Large intestine (tissue), 3 donors: ENCODE data around the gene WDFY4. TPM values are rescaled to one million over a fixed set of nuclear protein-coding genes. Genes with fewer than 3 reads are reported as not detected.

Experiments
- DNase-seq, 2 donors: peaks; one replicate each; pipeline versions ENCODE4 v3.0.0 to v3.0.0-alpha.2; 2013
- H3K27ac ChIP-seq: one replicate; pipeline ENCODE4 v1.5.1; 2013; ENCODE audit warnings: low read length
- H3K27me3 ChIP-seq: 2 replicates; pipeline ENCODE4 v1.6.1; 2013; ENCODE audit warnings: low read length; ENCODE audit not compliant: control insufficient read depth, insufficient read depth
- H3K36me3 ChIP-seq: 2 replicates; pipeline ENCODE4 v1.6.1; 2013; ENCODE audit warnings: low read length; ENCODE audit not compliant: control insufficient read depth, insufficient read depth
- H3K4me1 ChIP-seq: one replicate; pipeline ENCODE4 v1.6.1; 2013; ENCODE audit warnings: low read length; ENCODE audit not compliant: control insufficient read depth, insufficient read depth
- H3K4me3 ChIP-seq: one replicate; pipeline ENCODE4 v1.5.1; 2013; ENCODE audit warnings: low read length
- H3K9me3 ChIP-seq: one replicate; pipeline ENCODE4 v1.6.1; 2013; ENCODE audit warnings: mild to moderate bottlenecking, low read depth, low read length, moderate library complexity; ENCODE audit not compliant: control insufficient read depth
- WGBS: methylation state at CpG from one replicate; pipeline ENCODE4 v1.1.5; 2013; ENCODE audit warnings: low lambda C conversion rate; ENCODE audit not compliant: insufficient coverage; 5-methylcytosine and 5-hydroxymethylcytosine counted together
- polyA plus RNA-seq: library from polyadenylated mRNA; unstranded; fragments of 120-200 nt; gene quantifications from one replicate; pipeline ENCODE4 v1.2.1, GENCODE V29; 2013

WDFY4 gene
- polyA plus RNA-seq, 1 donor, result 3.5 TPM

DNA sequence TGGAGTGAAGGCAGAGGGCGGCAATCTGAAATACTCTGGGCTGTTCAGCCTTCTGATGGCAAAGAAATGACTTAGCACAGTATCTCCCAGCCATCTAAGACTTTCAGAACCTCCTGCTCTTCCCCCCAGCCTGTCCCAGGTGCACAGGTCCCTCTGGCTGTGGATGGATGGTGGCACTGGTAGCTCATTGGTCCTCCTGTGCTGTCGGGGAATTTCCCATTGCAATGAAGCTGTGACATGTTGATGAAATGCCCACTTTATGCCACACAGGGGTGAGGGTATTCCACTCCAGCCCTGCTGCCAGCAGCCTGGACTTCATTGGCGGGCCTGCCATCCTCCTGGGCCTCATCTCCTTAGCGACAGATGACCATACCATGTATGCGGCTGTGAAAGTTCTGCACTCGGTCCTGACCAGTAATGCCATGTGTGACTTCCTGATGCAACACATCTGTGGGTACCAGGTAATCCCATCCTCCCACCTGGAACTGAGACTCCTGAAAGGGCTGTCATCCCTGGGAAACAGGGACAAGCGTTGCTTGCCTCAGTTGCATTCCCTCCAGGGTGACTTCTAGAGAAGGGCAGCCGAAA, 105.9 kb downstream of the WDFY4 start:
- no peaks in the 10 kb centered on the region for H3K9me3 ChIP-seq
- peaks cover 7% of the 10 kb centered on the region for H3K27me3 ChIP-seq
- no peak overlapping the region for H3K27ac ChIP-seq
- H3K36me3 ChIP-seq, result no peaks in the 10 kb centered on the region
- H3K4me1 ChIP-seq, result no peaks in the 10 kb centered on the region
- no peak for DNase-seq
- WGBS, result no CpG with 5 or more reads among the region's 8 CpGs
- H3K4me3 ChIP-seq, result no peak overlapping the region

GRCh38 chr10:48791267-48791928, 106.7 kb downstream of the WDFY4 start:
- peaks cover 7% of the 10 kb centered on the region for H3K27me3 ChIP-seq
- DNase-seq, result no peak
- no peaks in the 10 kb centered on the region for H3K9me3 ChIP-seq
- no peaks in the 10 kb centered on the region for H3K4me1 ChIP-seq
- H3K27ac ChIP-seq, result no peak overlapping the region
- no peak overlapping the region for H3K4me3 ChIP-seq
- no peaks in the 10 kb centered on the region for H3K36me3 ChIP-seq
- no CpG with 5 or more reads among the region's 6 CpGs for WGBS

GRCh38 chr10:48792121-48792520, 107.4 kb downstream of the WDFY4 start:
- Histone ChIP-seq H3K9me3 (no peaks in the 10 kb centered on the region), H3K4me3 (no peak overlapping the region), H3K27me3 (peaks cover 7% of the 10 kb centered on the region), H3K27ac (no peak overlapping the region), H3K4me1 (no peaks in the 10 kb centered on the region), H3K36me3 (no peaks in the 10 kb centered on the region)
- DNase-seq, result no peak
- WGBS, result 73% methylated on average over 3 of the region's 3 CpGs

DNA sequence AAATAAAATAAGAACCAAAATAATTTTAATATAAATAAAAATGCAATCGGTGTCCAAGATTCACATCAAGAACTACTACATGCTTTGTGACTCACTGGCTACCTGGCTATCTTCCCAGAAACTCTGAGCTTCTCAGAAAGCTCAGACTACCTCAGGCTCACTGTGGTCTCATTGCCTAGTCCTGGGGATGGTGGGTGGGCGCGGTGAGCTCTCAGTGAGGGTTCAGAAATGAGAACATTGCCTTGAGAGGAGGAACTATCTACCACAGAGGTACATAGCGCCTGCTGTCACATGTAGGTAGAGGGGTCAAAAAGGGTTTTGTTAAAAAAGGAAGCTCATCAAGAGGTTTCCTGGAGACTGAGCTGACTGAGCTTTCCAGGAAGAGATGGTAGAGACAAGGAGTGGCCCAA, 108.0 kb downstream of the WDFY4 start:
- H3K27ac ChIP-seq, result no peak overlapping the region
- WGBS, result 100% methylated on average over 1 of the region's 4 CpGs
- H3K4me1 ChIP-seq, result no peaks in the 10 kb centered on the region
- no peak overlapping the region for H3K4me3 ChIP-seq
- no peaks in the 10 kb centered on the region for H3K9me3 ChIP-seq
- H3K27me3 ChIP-seq, result peaks cover 7% of the 10 kb centered on the region
- DNase-seq, result no peak
- no peaks in the 10 kb centered on the region for H3K36me3 ChIP-seq

DNA sequence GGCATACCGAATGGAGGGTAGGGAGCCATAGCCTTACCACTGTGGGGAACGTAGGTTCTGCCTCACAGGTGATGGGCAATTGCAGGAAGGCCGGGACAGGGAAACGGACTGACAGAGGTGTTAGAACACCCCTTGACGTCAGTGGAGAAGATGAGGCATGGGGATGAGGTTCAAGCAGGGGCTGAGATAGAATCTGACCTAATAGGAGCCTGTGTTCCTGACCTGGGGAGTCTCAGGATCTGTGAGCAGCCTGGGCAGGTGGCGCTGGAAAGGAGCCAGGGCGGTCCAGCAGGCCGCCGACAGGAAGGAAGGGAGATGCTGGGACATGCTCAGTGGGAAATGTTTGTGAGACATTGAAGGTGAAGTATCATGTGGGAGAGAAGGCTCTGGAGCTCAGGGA, 109.4 kb downstream of the WDFY4 start:
- no peak overlapping the region for H3K4me3 ChIP-seq
- H3K4me1 ChIP-seq, result no peaks in the 10 kb centered on the region
- H3K27ac ChIP-seq, result no peak overlapping the region
- no peaks in the 10 kb centered on the region for H3K9me3 ChIP-seq
- DNase-seq, result no peak
- no CpG with 5 or more reads among the region's 9 CpGs for WGBS
- H3K27me3 ChIP-seq, result peaks cover 7% of the 10 kb centered on the region
- no peaks in the 10 kb centered on the region for H3K36me3 ChIP-seq

DNA sequence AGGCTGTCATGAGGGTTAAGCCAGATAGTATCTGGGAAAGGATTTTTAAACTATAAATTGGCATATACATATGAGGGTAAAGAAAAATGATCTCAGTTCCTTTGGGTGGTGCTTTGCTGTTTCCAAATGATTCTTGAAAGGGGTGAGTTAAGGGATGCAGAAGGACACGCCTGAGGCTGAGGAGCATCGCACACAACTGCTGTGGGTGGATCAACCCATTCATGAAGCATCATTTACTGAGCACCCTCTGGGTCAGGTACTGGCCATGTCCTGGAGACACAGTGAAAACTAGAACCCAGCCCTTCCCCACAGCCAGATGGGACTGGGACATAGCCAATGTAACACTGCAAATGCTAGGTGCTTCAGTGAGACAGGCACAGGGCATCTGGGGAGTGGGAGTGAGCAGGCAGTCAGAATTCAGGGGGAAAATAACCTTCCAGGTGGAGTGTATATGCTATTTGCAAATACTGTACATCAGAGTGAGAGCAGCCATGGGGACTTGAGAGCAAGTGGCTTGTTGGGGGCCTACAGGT, 112.1 kb downstream of the WDFY4 start:
- no peak overlapping the region for H3K4me3 ChIP-seq
- no CpG with 5 or more reads among the region's 2 CpGs for WGBS
- DNase-seq, result no peak
- H3K36me3 ChIP-seq, result no peaks in the 10 kb centered on the region
- no peaks in the 10 kb centered on the region for H3K9me3 ChIP-seq
- H3K4me1 ChIP-seq, result no peaks in the 10 kb centered on the region
- no peak overlapping the region for H3K27ac ChIP-seq
- H3K27me3 ChIP-seq, result peaks cover 7% of the 10 kb centered on the region

GRCh38 chr10:48797830-48798229, 113.2 kb downstream of the WDFY4 start:
- Histone ChIP-seq H3K36me3 (no peaks in the 10 kb centered on the region), H3K9me3 (no peaks in the 10 kb centered on the region), H3K27me3 (peaks cover 5% of the 10 kb centered on the region), H3K27ac (no peak overlapping the region), H3K4me1 (no peaks in the 10 kb centered on the region), H3K4me3 (no peak overlapping the region)
- WGBS, result 93% methylated on average over 3 of the region's 4 CpGs
- DNase-seq, result no peak

GRCh38 chr10:48798481-48799254, 114.0 kb downstream of the WDFY4 start:
- WGBS, result 75% methylated on average over 3 of the region's 5 CpGs
- DNase-seq, result no peak
- H3K4me1 ChIP-seq, result no peaks in the 10 kb centered on the region
- H3K4me3 ChIP-seq, result no peak overlapping the region
- H3K36me3 ChIP-seq, result no peaks in the 10 kb centered on the region
- no peaks in the 10 kb centered on the region for H3K9me3 ChIP-seq
- no peak overlapping the region for H3K27ac ChIP-seq
- H3K27me3 ChIP-seq, result peaks cover 3% of the 10 kb centered on the region

- H3K4me3 ChIP-seq, result no peak overlapping the region
- no peak overlapping the region for H3K27ac ChIP-seq
- H3K4me1 ChIP-seq, result peaks cover under 1% of the 10 kb centered on the region
- no peaks in the 10 kb centered on the region for H3K36me3 ChIP-seq
- H3K27me3 ChIP-seq, result no peaks in the 10 kb centered on the region
- no peak for DNase-seq
- no peaks in the 10 kb centered on the region for H3K9me3 ChIP-seq
- WGBS, result 95% methylated on average over 4 of the region's 17 CpGs
Measured at GRCh38 chr10:48799341-48800006, 114.8 kb downstream of the WDFY4 start.

- Histone ChIP-seq H3K4me3 (no peak overlapping the region), H3K4me1 (peaks cover 3% of the 10 kb centered on the region), H3K9me3 (no peaks in the 10 kb centered on the region), H3K36me3 (no peaks in the 10 kb centered on the region), H3K27me3 (no peaks in the 10 kb centered on the region), H3K27ac (no peak overlapping the region)
- 94% methylated on average over 3 of the region's 12 CpGs for WGBS
- DNase-seq, result no peak
Measured at GRCh38 chr10:48800007-48800675, 115.5 kb downstream of the WDFY4 start.
